Stimulated activated CD4-positive, alpha-beta T cell treated with anti-CD3 and anti-CD28 coated beads, Interleukin-1b, Interleukin-23, amount 100 ng/mL, for 24 hours (primary cell): ENCODE results near the gene R3HDM2.
"Not testable (repeated sequence)": the region's sequence is repeated elsewhere in the genome, so short reads cannot be mapped to it uniquely, and the experiment has no call there.

Experiments used
- DNase-seq, 4 experiments: peaks; one replicate each; pipeline ENCODE4 v3.0.0-alpha.2; 2020; ENCODE audit warnings: low read depth in 4 of 4, low spot score in 1 of 4

The R3HDM2 gene

DNA sequence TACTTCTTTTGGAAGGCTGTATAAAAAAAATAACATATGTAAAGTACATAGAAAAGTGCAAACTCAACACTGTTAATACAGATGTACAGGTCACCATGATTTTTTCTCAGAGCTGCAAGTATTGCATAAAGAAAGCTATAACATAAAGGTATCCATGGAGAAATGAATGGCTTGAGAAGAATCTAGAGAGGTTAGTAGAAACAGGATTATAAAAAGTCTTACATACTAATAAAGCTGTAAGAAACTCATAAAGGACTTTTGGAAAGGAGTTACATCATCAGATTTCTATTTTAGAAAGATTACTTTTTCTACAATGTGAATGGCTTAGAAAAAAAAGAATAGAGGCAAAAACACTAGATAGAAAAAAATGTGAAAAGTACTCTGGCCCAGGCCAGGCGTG, 46.4 kb downstream of the R3HDM2 start:
- DNase-seq: no peak

DNA sequence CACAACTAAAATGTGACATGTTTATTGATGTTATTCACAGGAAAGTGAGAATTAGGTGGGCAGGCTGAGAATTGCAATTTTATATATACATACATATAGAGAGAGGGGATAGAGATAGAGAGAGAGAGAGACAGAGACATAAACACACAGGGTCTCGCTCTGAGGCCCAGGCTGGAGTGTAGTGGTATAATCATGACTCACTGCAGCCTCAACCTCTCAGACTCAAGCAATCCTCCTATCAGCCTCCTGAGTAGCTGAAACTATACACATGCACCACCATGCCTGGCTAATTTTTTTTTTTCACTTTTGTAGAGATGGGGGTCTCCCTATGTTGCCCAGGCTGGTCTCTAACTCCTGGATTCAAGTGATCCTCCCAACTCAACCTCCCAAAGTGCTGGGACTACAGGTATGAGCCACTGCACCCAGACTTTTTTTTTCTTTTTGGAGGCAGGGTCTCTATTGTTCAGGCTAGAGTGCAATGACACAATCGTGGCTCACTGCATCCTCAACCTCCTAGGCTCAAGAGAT, 49.1 kb downstream of the R3HDM2 start:
- DNase-seq: no peak

DNA sequence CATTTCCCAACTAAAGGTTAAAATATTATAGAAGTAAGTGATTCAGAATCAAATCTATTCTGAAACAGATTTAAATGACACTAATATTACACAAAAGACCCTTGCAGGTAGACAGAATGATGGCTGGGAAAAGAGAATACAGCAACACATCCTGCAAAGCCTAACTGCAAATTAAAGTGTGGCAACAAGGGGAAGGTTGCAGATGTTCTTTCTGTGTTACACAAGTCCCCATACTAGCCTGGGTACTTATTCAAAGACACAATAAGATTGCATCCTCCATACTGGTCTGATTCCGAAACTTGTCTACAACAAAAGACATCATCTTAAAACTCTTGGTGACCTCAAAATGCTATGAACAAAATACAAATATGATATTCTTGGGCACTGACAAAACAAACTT, 50.5 kb downstream of the R3HDM2 start:
- DNase-seq: no peak

DNA sequence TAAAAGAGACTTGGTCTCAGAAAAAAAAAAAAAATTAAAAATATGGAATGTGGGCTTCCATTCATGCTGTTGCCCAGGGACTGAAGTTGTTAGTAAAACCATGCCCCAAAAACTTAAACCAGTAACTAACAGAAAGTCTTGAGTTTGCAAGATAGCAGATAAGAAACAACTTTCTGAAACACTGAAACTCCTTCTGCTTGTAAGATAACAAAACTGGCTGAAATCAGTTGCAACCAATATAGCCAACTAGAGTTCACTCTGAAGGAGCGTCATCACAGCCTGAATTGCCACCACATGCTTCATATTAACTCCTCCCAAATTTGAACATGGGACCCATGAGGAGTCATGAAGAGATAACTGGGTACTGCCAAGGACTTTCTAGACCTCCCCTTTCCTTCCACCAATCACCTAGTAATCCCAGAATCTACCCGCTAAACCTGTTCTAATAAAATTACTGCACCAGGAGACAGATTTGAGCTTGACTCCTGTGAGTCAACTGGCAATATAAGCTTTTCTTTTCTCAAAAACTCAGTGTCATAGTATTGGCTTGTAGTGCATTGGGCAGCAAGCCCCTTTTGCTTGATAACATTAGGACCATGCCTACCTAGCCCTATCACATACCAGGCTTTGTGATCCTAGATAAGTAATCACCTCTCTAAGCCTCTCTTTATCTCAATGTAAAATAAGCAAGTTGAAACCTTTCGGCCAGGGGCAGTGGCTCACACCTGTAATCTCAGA, 53.6 kb downstream of the R3HDM2 start:
- no peak for DNase-seq

DNA sequence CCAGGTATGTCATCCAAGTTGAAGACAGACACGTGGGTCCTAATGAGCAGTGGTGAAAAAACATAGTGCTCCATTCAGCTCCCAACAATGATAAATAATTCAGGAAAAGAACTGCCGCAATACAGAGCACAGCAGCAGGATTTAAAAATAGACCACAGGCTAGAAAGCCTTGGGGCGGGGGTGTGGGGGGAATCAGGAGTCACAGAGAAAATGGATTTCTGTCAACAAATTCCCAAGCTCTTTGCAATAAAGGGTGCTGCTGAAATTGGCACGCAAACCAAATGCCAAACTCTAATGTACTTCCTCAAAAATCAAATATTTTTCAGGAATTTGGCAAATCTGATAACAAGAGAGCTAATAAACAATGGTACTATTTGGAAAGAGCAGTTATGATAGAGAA, 58.6 kb downstream of the R3HDM2 start:
- DNase-seq: no peak

DNA sequence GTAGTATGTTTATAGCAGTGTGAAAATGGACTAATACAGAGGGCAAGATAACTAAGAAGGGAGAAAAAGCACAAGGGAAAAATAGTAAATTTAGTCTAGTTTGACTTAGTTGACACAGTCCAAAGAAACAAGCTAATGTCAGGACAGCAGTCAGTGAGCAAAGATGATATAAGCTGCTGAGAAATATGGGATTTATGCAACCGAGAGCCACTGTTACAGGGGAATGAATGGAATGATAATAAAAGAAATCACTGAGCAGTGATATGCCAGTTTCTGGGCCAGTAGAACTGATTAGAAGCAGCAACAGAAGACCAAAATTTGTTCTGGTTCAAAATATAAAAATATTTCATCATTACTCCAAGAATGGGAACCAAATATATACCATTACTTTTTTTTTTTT, 60.1 kb downstream of the R3HDM2 start:
- no peak for DNase-seq

DNA sequence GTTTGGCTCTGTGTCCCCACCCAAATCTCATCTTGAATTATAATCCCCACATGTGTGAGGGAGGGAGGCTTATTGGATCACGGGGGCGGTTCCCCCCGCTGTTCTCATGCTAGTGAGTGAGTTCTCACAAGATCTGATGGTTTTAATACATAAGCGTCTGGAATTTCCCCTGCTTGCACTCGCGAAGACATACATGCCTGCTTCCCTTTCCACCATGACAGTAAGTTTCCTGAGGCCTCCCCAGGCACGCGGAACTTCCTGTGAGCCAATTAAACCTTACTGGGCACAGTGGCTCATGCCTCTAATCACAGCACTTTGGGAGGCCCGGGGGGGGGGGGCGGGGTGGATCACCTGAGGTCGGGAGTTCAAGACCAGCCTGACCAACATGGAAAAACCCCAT, 60.8 kb downstream of the R3HDM2 start:
- DNase-seq: no peak

DNA sequence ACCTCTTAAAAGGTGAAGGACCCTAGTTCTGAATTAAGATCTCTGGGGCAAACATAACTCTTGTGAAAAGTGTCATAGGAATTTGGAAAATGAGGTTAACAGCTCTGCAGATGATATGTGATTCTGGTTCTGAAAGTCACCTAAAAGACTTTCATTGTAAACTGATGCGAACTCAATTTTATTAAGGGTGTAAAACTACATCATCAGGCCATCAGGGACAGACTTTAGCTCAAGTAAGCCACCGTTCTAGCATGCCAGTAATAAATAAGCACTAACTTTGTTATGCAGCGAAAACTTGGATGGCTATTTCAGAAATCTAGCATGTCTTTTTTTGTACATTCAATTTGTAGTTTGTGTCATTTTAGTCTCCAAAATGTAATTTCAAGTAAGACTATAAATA, 61.6 kb downstream of the R3HDM2 start:
- no peak for DNase-seq

DNA sequence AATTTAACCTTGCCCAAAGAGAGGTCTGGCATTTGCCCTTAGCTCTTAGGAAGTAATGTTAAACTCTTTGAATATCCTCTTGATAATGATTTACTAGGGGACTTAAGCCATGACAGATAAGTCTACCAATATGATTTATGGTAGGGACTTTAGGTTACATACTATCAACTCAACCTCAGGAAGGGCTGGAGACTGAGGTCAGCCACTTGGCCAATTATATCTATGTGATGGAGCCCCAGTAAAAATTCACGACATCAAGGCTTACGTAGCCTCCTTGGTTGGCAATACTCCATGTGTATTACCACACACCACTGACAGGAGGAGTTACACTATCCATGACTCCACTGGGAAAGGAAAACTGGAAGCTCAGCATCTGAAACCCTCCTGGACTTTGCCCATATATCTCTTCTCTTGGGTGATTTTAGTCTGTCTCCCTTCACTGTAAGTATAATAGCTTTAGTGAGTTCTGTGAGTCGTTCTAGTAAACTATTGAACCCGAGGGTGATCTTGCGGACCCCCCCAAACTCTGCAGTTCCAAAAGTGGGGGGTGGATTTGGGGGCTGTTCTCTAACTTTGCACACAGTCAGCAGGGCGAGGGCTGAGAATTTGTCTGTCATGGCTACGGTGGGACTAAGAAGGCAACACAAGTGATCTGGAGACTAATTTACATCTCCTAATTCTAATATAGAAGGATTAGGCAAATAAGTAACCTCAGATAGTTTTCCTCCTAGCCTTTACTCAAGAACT, 62.3 kb downstream of the R3HDM2 start:
- DNase-seq: no peak

DNA sequence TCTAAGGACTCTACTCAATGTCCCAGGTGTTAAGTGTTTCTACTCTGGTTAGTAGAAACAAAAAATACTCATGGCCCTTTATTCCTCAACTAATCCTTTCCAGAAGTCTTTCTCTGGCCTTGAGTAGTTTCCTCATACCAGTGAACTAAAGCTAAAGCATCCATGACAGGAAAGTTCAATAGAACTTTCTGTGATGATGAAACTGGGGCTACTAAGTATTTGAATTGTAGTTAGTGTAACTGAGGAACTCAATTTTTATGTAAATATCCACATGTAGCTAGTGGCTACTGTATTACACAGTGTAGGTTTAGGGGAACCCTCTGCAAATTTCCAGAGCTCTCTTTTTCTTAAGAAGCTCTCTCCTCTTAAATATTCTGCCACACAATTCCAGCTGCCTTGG, 63.7 kb downstream of the R3HDM2 start:
- no peak for DNase-seq

DNA sequence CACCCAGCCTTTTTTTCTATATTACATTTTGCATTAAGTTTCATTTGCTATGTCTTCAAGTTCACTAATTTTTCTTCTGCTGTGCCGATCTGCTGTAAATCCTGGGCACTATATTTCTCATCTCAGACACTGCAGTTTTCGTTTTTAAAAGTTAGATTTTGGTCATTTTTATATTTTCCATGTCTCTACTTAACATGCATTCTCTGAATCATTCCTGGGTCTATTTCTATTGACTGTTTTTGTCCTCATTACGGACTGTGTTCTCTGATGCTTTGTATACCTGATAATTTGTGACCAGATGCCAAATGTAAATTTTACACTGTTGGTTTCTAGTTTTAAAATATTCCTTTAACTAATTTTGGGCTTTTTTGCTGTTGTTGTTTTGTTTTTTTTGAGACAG, 64.5 kb downstream of the R3HDM2 start:
- DNase-seq: no peak

DNA sequence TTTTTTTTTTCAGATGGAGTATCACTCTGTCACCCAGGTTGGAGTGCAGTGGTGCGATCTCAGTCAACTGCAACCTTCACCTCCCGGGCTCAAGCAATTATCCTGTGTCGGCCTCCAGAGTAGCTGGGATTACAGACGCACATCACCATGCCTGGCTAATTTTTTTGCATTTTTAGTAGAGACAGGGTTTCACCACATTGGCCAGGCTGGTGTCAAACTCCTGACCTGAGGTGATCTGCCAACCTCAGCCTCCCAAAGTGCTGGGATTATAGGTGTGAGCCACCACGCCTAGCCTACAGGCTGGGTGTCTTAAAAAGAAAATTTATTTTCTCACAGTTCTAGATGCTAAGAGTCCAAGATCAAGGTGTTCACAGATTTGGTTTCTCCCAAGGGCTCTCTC, 66.7 kb downstream of the R3HDM2 start:
- DNase-seq: not testable (repeated sequence)

DNA sequence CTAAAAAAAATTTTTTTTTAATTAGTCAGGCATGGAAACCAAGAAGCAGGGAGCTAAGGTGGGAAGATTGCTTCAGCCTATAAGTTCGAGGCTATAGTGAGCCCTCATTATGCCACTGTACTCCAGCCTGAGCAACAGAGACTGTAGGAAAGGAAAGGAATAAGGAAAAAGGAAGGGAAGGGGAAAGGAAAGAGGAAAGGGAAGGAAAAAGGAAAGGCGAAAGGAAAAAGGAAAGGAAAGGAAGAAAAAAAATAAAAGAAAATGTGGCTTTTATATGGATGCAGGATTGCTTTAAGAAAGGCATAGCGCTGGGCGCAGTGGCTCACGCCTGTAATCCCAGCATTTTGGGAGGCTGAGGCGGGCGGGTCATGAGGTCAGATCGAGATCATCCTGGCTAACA, 70.4 kb downstream of the R3HDM2 start:
- no peak for DNase-seq

DNA sequence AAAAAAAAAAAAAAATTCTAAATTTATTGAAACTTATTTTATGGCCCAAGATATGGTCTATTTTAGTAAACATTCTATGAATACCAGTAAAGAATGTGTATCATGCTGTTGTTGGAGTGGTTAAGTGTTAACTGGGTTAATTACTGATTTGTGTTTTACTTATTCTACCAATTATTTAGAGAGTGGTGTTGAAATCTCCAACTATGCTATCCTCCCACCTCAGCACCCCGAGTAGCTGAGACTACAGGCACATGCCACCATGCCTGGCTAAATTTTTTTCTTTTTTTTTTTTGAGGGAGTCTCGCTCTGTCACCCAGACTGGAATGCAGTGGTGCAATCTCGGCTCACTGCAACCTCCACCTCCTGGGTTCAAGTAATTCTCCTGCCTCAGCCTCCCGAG, 72.2 kb downstream of the R3HDM2 start:
- no peak for DNase-seq

DNA sequence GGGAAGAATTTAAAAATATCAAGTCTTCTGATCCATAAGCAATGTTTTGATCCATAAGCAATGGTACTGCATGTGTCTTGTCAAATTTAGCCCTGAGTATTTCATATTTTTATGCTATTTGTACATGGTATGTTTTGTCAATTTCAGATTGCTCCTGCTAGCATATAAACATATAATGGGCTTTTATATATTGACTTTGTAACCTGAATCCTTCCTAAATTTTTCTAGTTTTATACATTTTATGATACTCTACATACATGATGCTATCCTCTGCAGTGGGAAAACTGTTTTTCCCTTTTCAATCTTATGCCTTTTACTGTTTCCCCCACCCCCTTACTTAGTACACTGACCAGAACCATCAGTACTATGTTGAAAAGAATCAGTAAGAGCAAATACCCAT, 75.1 kb downstream of the R3HDM2 start:
- no peak for DNase-seq

DNA sequence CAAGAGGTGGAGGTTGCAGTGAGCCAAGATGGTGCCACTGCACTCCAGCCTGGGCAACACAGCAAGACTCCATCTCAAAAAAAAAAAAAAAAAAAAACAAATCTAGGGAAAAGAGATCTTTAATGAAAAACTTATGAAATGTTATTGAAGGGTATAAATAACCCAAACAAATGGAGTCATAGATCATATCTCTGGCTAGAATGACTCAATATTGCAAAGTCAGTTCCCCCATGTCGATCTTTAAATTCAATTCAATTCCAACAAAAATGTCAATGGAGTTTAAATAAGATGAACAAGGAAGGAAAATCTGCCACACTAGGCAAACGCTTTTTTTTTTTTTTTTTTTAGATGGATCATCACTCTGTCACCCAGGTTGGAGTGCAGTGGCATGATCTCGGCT, 78.7 kb downstream of the R3HDM2 start:
- no peak for DNase-seq

DNA sequence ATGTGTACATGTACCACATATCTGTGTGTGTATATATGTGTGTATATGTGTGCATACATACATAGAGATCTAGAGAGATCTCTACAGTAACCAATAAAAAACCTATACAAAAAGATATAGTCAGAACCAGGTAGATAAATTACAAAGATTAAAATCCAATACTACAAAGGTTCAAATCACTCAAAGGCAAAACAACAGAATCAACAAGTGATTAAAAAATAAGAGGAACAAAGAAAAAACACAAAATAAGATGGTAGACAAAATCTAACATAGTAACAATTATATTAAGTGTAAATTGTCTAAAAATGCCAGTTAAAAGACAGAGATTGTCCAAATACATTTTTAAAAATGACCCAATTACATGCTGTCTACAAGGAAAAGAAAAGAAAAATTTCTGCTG, 83.6 kb downstream of the R3HDM2 start:
- no peak for DNase-seq

DNA sequence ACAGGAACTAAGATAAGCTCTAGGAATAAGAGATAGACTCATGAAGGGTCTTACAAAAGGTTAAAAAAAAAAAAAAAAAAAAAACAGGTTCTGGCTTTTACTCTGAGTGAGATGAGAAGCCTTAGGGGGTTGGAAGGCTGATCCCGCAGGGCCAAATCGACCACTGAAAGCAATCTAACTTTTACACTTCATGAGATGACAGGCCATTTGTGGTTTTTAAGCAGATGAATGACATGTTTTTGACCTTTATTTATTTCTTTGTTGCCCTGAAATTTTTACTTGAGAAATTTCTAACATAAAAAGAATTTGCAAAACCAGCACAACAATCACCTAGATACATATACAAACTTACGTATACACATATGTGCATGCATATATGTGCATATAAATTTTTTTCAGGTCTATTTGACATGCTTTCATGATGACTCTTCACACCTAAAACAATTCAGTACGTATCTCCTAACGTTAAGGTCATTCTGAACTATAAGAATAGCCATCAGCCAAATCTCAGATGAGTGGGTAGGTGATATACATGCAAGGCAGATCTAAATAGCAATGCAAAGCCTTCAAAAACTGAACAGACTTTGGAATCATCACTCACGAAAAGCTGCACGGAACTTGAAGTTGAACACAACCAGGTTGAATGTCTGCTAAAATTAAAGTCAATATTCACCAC, 87.0 kb downstream of the R3HDM2 start:
- no peak for DNase-seq

DNA sequence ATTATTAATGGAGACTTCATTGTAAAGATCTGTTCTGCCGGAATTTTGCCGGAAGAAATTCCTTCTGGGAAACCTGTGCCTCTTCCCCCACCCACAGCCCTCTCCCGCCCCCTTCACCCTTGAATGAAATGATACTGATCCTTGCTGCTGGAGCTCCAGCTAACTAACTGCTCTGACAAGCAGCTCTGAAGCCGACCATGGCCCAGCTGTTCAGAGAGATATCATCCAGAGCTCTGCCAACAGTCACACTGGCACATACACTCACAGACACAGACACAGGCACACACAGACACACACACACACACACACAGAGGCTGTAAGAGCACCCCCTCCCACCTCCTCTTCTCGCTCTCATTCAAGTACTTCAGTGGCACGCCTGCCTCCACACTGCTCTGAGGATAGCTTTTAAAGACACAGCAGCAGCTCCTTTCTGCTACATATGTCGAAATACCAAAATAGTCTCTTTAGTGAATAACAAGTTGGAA, 88.6 kb downstream of the R3HDM2 start:
- DNase-seq: no peak

DNA sequence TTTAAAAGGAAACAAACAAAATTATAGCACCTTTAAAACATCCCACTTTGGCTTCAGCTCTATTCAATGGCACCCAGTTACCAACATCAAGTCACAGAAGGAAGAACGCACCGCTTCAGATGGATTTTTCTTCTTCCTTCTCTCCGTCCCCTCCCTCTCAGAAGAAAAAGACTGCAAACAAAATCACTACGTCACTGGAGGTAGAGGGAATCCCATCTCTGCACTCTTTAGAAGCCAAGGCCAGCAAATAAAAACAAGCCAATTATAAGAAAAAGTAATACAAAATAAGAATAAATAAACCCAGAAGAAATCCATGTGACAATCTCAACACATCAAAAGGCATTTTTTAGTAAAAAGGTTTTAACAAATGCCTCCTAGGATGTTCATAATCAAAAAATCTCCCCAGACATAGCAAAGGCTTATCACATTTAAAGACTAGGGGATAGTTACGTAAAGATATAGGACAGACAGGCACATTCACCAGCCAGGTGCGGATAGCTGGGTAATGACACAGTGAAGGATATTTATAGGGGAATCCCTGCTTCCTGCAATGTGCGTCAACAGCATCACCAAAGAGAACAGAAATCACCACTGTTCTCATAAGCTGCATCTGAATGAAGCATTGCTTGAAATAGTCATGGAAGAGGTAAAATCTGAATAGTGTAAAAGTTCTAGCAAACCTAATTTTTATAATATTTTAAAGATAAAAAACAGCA, 89.4 kb downstream of the R3HDM2 start:
- DNase-seq: no peak

DNA sequence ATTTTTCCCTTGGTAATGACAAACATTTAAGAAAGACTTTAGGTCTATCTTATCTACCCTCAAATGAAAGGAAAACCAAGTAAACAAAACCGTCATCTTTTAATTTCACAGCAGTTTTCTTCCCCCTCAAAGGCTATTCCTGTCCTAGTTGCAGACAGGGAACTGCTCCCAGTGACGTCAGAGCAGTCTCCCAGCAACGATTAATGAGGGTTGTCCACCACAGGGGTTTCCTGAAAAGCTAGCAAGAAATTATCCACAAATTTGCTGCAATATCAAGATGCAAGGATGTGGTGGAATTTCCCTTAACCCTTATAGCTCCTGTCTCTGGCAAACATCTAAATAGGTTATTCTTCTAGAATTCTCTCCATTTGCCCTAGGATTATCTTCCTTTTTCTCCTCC, 90.7 kb downstream of the R3HDM2 start:
- DNase-seq: no peak
